CD4-positive, alpha-beta T cell treated with Interleukin-17A for 1 hour (primary cell): ENCODE data around the gene ATMIN.

Experiments used
- DNase-seq: peaks from one replicate; pipeline ENCODE4 v3.0.0-alpha.2; 2020

The ATMIN gene

DNA sequence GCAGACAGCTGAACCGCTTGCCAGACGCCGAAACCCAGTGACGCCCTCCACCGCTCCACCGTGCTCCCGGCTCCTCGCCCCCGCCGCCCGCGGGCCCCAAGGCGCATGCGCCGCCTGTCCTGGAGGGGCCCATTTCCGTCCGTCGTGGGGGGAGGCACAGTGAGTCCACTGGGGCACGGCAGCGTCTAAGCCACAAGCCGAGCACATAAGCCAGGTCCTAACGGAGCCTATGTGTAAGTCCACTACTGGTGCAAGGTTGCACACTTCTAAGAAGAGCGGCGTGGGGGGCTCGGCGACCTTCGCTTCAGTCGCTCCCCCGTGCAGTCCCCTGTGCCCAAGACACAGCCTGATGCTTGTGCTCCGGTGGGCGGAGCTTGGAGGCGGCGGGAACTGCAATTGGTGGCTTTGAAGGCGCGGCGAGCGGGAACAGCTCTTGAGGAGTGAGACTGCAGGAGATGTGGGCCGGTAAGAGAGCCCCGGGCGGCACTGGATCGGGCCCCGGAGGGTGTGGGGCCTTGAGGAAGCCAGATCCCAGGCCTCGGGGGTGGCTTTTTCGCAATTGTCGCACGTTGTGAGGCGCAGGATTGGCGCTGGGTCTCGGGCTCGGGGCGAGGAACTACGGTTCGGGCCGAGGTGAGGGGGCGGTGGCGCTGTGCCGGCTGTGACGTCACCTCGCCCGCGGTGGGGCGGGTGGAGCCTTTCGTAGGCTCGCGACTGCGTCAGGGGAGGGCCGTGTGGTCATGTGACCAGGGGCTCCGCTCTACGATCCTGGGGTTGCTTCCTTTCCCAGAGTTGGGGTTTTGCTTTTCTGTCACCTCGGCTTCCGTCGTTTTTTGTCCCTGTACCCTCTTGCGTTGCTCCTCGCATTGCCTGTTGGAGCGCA, 28.6 kb upstream of the ATMIN start, which contains the start of the genes CENPN and CMC2:
Gene CENPN, plus strand, starts transcription at position 402 of the 883 bp plus-strand sequence. CDS start 4,726 bp downstream, outside the sequence.
Gene CMC2, minus strand, starts transcription at position 73 of the 883 bp plus-strand sequence. CDS start 9,491 bp downstream, outside the sequence.
- peak; percentile 99 for DNase-seq

GRCh38 chr16:81008505-81008789, 27.2 kb upstream of the ATMIN start:
- DNase-seq: no peak

- no peak for DNase-seq
Observed at GRCh38 chr16:81012974-81013373, 22.7 kb upstream of the ATMIN start.

GRCh38 chr16:81014672-81015071, 21.0 kb upstream of the ATMIN start:
- DNase-seq: no peak

DNA sequence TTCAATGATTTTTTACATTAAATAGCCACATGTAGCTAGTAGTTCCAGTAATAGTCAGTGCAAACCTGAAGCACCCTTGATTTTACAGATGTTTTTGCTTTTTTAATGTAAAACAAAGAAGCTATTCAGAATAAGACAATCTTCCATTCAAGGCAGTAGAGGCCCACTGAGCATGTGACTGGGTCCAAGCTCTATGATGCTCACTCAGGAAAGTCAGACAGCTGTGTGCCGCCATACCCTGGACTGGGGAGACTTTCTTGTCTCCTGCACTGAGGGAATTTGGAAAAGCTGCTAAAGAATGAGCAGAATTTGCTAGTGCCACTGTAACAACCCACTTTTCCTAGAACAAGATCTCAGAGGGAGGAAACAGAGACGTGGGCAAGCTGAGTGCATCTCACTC, 17.1 kb upstream of the ATMIN start:
- DNase-seq: no peak

DNA sequence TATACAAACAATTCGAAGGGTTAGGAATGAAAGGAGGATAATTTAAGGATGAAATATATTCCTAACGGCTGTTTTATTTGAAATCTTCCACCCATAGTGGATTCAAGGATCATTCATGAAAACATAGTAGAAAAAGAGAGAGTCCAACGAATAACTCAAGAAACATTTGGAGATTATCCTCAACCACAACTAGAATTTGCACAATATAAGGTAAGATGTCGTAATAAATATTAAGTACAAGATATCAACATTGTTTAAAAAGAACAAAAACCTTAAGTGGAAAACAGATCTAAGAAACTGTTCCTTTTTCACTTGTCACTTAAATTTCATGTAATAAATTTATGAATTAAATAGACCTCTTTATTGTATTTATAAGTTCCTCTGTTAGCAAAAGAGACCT, 9.2 kb upstream of the ATMIN start:
- no peak for DNase-seq

DNA sequence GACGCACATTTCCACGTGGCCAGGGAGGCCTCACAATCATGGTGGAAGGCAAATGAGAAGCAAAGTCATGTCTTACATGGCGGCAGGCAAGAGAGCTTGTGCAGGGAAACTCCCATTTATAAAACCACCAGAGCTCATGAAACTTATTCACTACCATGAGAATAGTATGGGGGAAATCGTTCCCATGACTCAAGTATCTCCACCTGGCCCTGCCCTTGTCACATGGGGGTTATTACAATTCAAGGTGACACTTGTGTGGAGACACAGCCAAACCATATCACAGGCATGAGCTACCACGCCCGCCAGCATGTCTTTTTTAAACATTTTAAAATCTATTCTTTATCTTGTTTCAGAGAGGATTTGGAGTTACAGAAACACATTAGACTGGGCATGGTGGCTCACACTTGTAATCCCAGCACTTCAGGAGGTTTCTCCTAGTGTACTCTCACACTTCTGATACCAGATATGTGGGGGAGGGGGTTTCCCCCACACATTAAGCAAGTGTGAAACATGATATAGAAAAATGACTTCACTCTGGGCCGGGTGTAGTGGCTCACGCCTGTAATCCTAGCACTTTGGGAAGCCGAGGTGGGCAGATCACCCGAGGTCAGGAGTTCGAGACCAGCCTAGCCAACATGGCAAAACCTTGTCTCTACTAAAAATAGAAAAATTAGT, 5.6 kb upstream of the ATMIN start:
- DNase-seq: no peak

GRCh38 chr16:81035975-81036750, 521 bp downstream of the ATMIN start:
- DNase-seq: peak; percentile 56

DNA sequence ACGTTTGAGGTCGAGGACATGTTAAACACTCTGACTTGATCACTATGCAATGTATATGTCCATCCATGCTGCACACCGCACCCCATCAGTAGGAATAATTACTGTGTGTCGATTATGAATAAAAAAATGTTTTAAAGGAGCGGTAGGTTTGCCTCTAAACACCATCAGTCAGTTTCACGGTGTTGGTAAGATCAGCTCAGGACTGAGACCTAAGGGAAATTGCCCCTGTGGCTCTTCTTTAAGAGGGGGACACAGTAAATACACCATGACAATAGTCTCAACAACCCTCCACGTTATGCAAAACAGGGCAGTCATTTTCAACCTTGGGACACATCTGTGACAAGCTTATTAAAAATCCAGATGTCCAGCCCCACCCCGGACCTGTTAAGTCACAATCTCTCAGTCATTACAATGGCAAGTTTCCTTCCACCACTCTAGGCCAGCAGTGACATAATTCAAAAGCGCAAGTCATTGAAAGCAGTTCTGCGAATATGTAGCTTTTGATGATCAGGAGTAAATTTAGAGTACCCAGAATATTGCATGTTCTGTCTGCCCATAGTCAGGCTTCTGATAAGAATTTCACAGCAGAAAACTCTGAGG, 1.2 kb downstream of the ATMIN start:
- DNase-seq: no peak

DNA sequence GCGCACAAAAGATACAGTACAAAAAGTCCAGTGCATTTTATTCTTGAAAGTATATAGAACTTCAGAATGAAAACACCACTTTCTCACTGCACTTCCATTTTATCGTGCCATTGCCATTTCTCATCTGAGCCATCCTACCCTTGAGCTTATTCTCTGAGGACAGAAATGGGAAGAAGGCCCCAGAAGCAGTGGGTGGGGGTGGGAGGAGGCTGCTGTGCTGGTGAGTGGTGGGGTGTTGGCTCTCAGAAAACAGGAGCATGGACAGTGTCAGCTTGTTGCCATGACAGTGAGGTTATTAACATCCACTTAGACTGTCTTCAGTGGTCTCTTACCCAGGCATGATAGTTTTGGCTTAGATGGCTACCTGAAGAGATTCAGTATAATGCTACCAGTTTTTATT, 4.5 kb downstream of the ATMIN start:
- DNase-seq: no peak

DNA sequence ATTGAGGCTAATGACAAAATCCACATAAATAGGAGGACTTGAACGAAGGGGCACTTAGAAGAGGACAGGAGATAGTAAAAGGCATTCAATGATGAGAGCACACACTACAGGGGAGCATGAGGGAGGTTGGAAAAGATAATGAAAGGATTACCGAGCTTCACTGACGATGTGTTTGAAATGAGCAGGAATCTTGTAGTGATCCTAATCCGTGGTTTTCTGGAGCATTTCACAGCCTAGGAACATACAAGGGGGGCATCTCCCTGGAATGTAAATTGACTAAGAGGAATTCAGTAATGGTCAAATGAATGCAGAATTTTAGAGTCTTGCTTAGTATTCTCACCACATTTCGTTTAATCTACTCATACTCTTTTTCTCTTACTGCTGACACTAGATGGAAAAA, 5.2 kb downstream of the ATMIN start:
- DNase-seq: no peak

GRCh38 chr16:81041696-81042095, 6.1 kb downstream of the ATMIN start:
- no peak for DNase-seq

DNA sequence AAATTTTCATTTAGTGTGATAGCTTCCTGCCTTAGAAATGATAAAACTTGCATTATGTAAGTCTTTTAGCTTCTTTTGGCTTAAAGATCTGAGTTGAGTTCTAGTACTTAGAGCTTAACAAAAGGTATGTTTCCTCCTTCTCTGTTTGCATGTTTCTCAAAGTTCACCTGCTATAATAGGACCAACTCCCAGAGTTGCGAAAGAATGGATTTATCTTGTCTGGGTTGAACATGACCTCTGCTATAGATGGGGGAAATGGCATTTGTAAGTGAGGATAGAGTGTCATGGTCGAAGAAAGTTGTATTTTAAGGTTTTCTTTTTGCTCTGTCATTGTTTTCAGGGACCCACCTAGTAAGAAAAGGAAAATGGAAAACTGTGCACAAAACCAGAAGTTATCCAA, 7.2 kb downstream of the ATMIN start:
- no peak for DNase-seq

GRCh38 chr16:81053761-81054160, 18.1 kb downstream of the ATMIN start:
- DNase-seq: no peak

- DNase-seq: no peak
Observed at GRCh38 chr16:81060576-81061306, 25.1 kb downstream of the ATMIN start.

DNA sequence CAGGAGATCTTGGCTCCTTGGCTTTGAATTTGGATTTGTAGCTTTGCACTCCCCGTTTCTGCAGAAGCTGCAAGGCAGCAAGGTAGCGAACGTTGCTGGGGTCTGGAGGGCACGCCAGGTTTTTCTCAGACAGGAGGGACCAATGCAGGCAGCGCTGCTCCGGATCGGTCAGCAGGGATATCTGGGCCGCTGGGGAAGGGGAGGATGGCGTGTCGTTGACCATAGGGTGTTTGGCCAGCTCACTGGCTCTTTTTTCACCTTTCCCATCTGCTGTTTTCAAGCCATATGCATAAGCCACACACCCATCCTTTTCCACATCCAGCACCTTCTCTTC, 25.6 kb downstream of the ATMIN start:
- DNase-seq: no peak

DNA sequence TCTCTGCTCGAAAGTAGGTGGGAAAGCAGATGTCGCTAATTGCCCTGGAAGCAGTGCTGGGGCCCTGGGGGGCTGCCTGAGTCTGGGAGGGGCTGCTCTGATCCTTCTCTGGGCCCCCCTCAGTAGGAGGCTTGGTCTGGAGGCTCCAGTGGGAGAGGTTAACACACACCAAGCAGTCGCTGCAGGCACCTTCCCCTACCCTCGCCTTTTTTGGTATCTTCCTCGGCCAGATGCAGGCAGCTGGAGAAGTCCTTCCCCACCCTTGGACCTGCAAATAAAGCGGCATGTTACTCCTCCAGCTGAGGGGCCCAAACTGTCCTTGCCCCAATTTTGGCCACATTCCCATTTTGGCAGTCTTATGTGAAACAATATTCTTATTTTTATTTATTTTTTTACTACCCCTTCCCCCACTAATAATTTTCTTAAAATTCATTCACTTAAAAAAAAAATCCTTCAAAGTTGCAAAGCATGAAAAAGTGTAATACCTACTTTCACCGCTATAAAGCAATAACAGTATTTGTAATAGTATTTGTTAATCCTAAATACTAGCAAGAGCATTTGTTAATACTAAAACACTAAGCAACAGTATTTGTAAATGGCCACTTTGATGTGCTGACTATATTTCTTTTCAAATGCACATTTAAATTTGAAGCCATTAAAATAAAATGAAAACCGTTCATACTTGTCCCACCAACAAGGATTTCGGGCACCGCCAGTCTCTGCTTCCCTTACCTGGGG, 26.4 kb downstream of the ATMIN start:
- no peak for DNase-seq

- no peak for DNase-seq
Observed at GRCh38 chr16:81066681-81067080, 31.0 kb downstream of the ATMIN start.

GRCh38 chr16:81067166-81067565, 31.5 kb downstream of the ATMIN start:
- no peak for DNase-seq

DNA sequence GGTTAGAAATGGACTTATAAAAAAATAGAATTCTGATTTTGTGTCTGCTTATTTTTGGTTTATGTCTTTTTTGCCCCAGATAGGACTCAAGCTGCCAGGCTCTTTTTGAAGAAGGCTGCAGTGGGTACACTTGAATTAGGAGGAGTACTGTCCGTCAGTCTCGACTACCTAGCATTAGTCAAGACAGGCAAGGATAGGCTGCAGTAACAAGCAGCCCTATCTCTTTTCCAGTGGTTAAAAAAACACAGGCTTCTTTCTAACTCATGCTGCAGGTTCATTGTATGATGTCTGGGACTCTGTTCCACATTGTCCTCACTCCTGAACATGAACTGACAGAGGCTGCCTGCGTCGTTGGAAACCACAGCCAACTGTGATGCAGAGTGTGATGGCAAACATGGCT, 33.4 kb downstream of the ATMIN start:
- DNase-seq: no peak

- no peak for DNase-seq
Observed at GRCh38 chr16:81070979-81071378, 35.3 kb downstream of the ATMIN start.

- no peak for DNase-seq
Observed at GRCh38 chr16:81071805-81072204, 36.2 kb downstream of the ATMIN start.
